Upper lobe of left lung (tissue), 6 donors: Measurements from ENCODE around the gene NAT9. TPM values are rescaled to one million over a fixed set of nuclear protein-coding genes. Genes with fewer than 3 reads are reported as not detected.

Source experiments
- ATAC-seq, 2 donors: fragments of 200-7000 bp; cut with Tn5 transposase; one replicate each; pipeline ENCODE4 v1.9.1; 2022; ENCODE audit warnings: mild to moderate bottlenecking in 2 of 2, moderate library complexity in 2 of 2; ENCODE audit not compliant: low FRiP score in 2 of 2
- DNase-seq, 2 donors: peaks; one replicate each; pipeline ENCODE4 v3.0.0-alpha.2; 2019 to 2020
- H3K27ac ChIP-seq, 4 donors: fragments of 200-600 bp; sonication (generic); one replicate each; pipeline ENCODE4 v1.5.1; 2016 to 2019
- H3K27me3 ChIP-seq, 4 donors: fragments of 200-600 bp; sonication (generic); one replicate each; pipeline ENCODE4 v1.5.1; 2017 to 2019
- H3K36me3 ChIP-seq, 4 donors: fragments of 200-600 bp; sonication (generic); one replicate each; pipeline ENCODE4 v1.5.1; 2016 to 2019
- H3K4me1 ChIP-seq, 4 donors: fragments of 200-600 bp; sonication (generic); one replicate each; pipeline ENCODE4 v1.5.1; 2018 to 2019
- H3K4me3 ChIP-seq, 4 donors: fragments of 200-600 bp; sonication (generic); one replicate each; pipeline ENCODE4 v1.5.1; 2017 to 2019; ENCODE audit warnings: mild to moderate bottlenecking in 2 of 4, moderate library complexity in 1 of 4
- H3K9me3 ChIP-seq, 4 donors: fragments of 200-600 bp; sonication (generic); one replicate each; pipeline ENCODE4 v1.5.1; 2018 to 2019
- CTCF ChIP-seq, 6 experiments: fragments of 450-650 bp in 4 of 6; fragments of 200-600 bp in 2 of 6; sonication (generic) in 2 of 6; IDR thresholded peaks; one replicate each; pipeline ENCODE4 v1.5.1; 2016 to 2019; ENCODE audit warnings: antibody characterized with exemption in 6 of 6
- EP300 ChIP-seq, 4 donors: sonication (generic); formaldehyde crosslinking; IDR thresholded peaks; one replicate each; pipeline ENCODE4 v1.5.1; 2017; ENCODE audit warnings: antibody characterized with exemption in 4 of 4, control low read depth in 2 of 4
- POLR2A ChIP-seq, 4 donors: fragments of 450-650 bp; IDR thresholded peaks; one replicate each; pipeline ENCODE4 v1.5.1; 2016 to 2017; ENCODE audit warnings: antibody characterized with exemption in 4 of 4, mild to moderate bottlenecking in 2 of 4
- POLR2AphosphoS5 ChIP-seq, 2 donors: sonication (generic); formaldehyde crosslinking; IDR thresholded peaks; one replicate each; pipeline ENCODE4 v1.5.1; 2017; ENCODE audit warnings: antibody characterized with exemption in 2 of 2
- WGBS, 2 donors: methylation state at CpG; one replicate each; pipeline ENCODE4 v1.1.5; 2017 to 2018; 5-methylcytosine and 5-hydroxymethylcytosine counted together
- total RNA-seq, 6 donors: library from RNA; depleted of rRNA in 4 of 6; stranded (reverse); fragments of >200 nt in 4 of 6; gene quantifications; one replicate each; pipeline versions ENCODE4 v1.1.0 to v1.2.1, GENCODE V29; 2016 to 2021
- donor health status: DM: no; HTN: no; CAD: no; lungs with moderate emphysema.
- donor health status: DM: no; HTN: yes; CAD: no; lungs with severe emphysema.

The NAT9 gene
- total RNA-seq, 6 donors from 2014 or later: 16.1 to 78.6 (median 41.7) TPM

GRCh38 chr17:74810699-74811485, 34.7 kb upstream of the NAT9 start:
- peaks cover 0 to 10% (median 2%) of the 10 kb centered on the region in 4 donors for H3K36me3 ChIP-seq
- WGBS, 2 donors: 93 to 94% methylated on average over 15 of the region's 15 CpGs

GRCh38 chr17:74808714-74809430, 32.7 kb upstream of the NAT9 start:
- Histone ChIP-seq H3K9me3 (no peaks in the 10 kb centered on the region), H3K4me3 (no peak overlapping the region), H3K36me3 (peaks cover 0 to 10% (median 4%) of the 10 kb centered on the region in 4 donors), H3K4me1 (peaks cover 6 to 52% (median 29%) of the 10 kb centered on the region in 4 donors), H3K27ac (no peak overlapping the region), H3K27me3 (no peaks in the 10 kb centered on the region)
- ATAC-seq (no peak), DNase-seq (no peak)
- WGBS, 2 donors: 66 to 69% methylated on average over 10 to 17 of the region's 17 CpGs
- TF ChIP-seq POLR2A (IDR thresholded peaks at IDR 0.05) (no peak), EP300 (IDR thresholded peaks at IDR 0.05) (no peak), CTCF (IDR thresholded peaks at IDR 0.05) (no peak), POLR2AphosphoS5 (IDR thresholded peaks at IDR 0.05) (no peak)

More at GRCh38 chr17:74810699-74811485, 34.7 kb upstream of the NAT9 start:
- no peaks in the 10 kb centered on the region for H3K9me3 ChIP-seq
- H3K27me3 ChIP-seq: no peaks in the 10 kb centered on the region
- no peak for TF ChIP-seq EP300 (IDR thresholded peaks at IDR 0.05)
- TF ChIP-seq POLR2A (IDR thresholded peaks at IDR 0.05): no peak
- no peak for TF ChIP-seq POLR2AphosphoS5 (IDR thresholded peaks at IDR 0.05)
- no peak for TF ChIP-seq CTCF (IDR thresholded peaks at IDR 0.05)
- H3K4me1 ChIP-seq: peaks cover 6 to 48% (median 33%) of the 10 kb centered on the region in 4 donors
- no peak for ATAC-seq
- no peak overlapping the region for H3K27ac ChIP-seq
- H3K4me3 ChIP-seq: no peak overlapping the region
- DNase-seq: no peak

- ATAC-seq (no peak), DNase-seq (no peak)
- H3K36me3 ChIP-seq: peaks cover 0 to 17% (median 8%) of the 10 kb centered on the region in 4 donors
- no peaks in the 10 kb centered on the region for H3K9me3 ChIP-seq
- no peak overlapping the region for H3K4me3 ChIP-seq
- 66 to 75% methylated on average over 3 to 6 of the region's 6 CpGs for WGBS, 2 donors
- TF ChIP-seq CTCF (IDR thresholded peaks at IDR 0.05) (no peak), EP300 (IDR thresholded peaks at IDR 0.05) (no peak), POLR2A (IDR thresholded peaks at IDR 0.05) (no peak), POLR2AphosphoS5 (IDR thresholded peaks at IDR 0.05) (no peak)
- no peaks in the 10 kb centered on the region for H3K27me3 ChIP-seq
- peaks cover 6 to 42% (median 21%) of the 10 kb centered on the region in 4 donors for H3K4me1 ChIP-seq
- H3K27ac ChIP-seq: no peak overlapping the region
These were observed 31.8 kb upstream of the NAT9 start for GRCh38 chr17:74807925-74808324.

- DNase-seq (no peak), ATAC-seq (no peak)
- Histone ChIP-seq H3K9me3 (no peaks in the 10 kb centered on the region), H3K27me3 (no peaks in the 10 kb centered on the region), H3K4me1 (peaks cover 2 to 37% (median 17%) of the 10 kb centered on the region in 4 donors), H3K36me3 (peaks cover 0 to 19% (median 7%) of the 10 kb centered on the region in 4 donors), H3K4me3 (no peak overlapping the region), H3K27ac (no peak overlapping the region)
- 88 to 92% methylated on average over 12 to 13 of the region's 13 CpGs for WGBS, 2 donors
- TF ChIP-seq POLR2AphosphoS5 (IDR thresholded peaks at IDR 0.05) (no peak), CTCF (IDR thresholded peaks at IDR 0.05) (no peak)
These were observed 31.3 kb upstream of the NAT9 start for GRCh38 chr17:74807441-74807840.
